CD14-positive monocyte (primary cell): ENCODE data around the gene DCLRE1B. TPM values are rescaled to one million over a fixed set of nuclear protein-coding genes. Genes with fewer than 3 reads are reported as not detected.

Source experiments
- DNase-seq, 3 donors: peaks; one replicate each; pipeline ENCODE4 v3.0.0-alpha.2; 2011 to 2022
- H2AFZ ChIP-seq: 2 replicates; pipeline ENCODE4 v1.6.0; 2012; ENCODE audit warnings: mild to moderate bottlenecking, low read depth, low read length, inconsistent platforms; ENCODE audit not compliant: insufficient read depth, poor library complexity, severe bottlenecking
- H3K27ac ChIP-seq, 2 donors: 1 replicate in 1 of 2; 2 replicates in 1 of 2; pipeline ENCODE4 v1.5.1; 2012 to 2013; ENCODE audit warnings: low read length in 2 of 2, control low read depth in 1 of 2, inconsistent platforms in 1 of 2, low read depth in 1 of 2, mild to moderate bottlenecking in 1 of 2
- H3K27me3 ChIP-seq, 2 donors: one replicate each; pipeline versions ENCODE4 v1.6.0 to v1.6.1; 2011 to 2013; ENCODE audit warnings: low read length in 2 of 2; ENCODE audit not compliant: control insufficient read depth in 2 of 2, insufficient read depth in 2 of 2
- H3K36me3 ChIP-seq, 2 donors: replicated peaks in 1 of 2; 1 replicate in 1 of 2; 2 replicates in 1 of 2; pipeline versions ENCODE4 v1.5.1 to v1.6.1; 2012 to 2013; ENCODE audit warnings: low read length in 2 of 2, control low read depth in 1 of 2, inconsistent platforms in 1 of 2, mild to moderate bottlenecking in 1 of 2; ENCODE audit not compliant: insufficient read depth in 2 of 2, control insufficient read depth in 1 of 2
- H3K4me1 ChIP-seq, 2 donors: 1 replicate in 1 of 2; 2 replicates in 1 of 2; pipeline versions ENCODE4 v1.5.1 to v1.6.1; 2012 to 2013; ENCODE audit warnings: low read length in 2 of 2, control low read depth in 1 of 2, inconsistent platforms in 1 of 2, mild to moderate bottlenecking in 1 of 2, moderate library complexity in 1 of 2; ENCODE audit not compliant: insufficient read depth in 2 of 2, control insufficient read depth in 1 of 2
- H3K4me2 ChIP-seq: replicated peaks from 2 replicates; pipeline ENCODE3; 2012; ENCODE audit warnings: low read length, moderate library complexity, mild to moderate bottlenecking; ENCODE audit not compliant: poor library complexity, severe bottlenecking; ENCODE audit errors: extremely low read depth
- H3K4me3 ChIP-seq, 3 experiments: fragments of 200-600 bp in 1 of 3; sonication (generic) in 1 of 3; replicated peaks in 1 of 3; 1 replicate in 2 of 3; 2 replicates in 1 of 3; pipeline ENCODE4 v1.5.1; 2011 to 2013; ENCODE audit warnings: low read length in 3 of 3, mild to moderate bottlenecking in 3 of 3, control low read depth in 2 of 3, low read depth in 2 of 3, inconsistent platforms in 1 of 3, moderate library complexity in 1 of 3
- H3K79me2 ChIP-seq: 2 replicates; pipeline ENCODE4 v1.6.0; 2012; ENCODE audit warnings: mild to moderate bottlenecking, control low read depth, inconsistent platforms, low read length, moderate library complexity; ENCODE audit not compliant: insufficient read depth
- H3K9ac ChIP-seq: 2 replicates; pipeline ENCODE4 v1.6.0; 2017; ENCODE audit warnings: low read length, mild to moderate bottlenecking; ENCODE audit not compliant: insufficient read depth, poor library complexity, severe bottlenecking
- H3K9me3 ChIP-seq, 2 donors: replicated peaks in 1 of 2; 1 replicate in 1 of 2; 2 replicates in 1 of 2; pipeline versions ENCODE4 v1.5.1 to v1.6.1; 2012 to 2013; ENCODE audit warnings: low read length in 2 of 2, control low read depth in 1 of 2; ENCODE audit not compliant: control insufficient read depth in 1 of 2, insufficient read depth in 1 of 2
- H4K20me1 ChIP-seq: 2 replicates; pipeline ENCODE4 v1.6.0; 2012; ENCODE audit warnings: mild to moderate bottlenecking, low read length, control low read depth, moderate library complexity; ENCODE audit not compliant: insufficient read depth
- H3K27ac Mint-ChIP-seq, 7 donors: one replicate each; pipeline ENCODE4 v1.8.0; 2020; ENCODE audit warnings: mild to moderate bottlenecking in 7 of 7, mixed read lengths in 7 of 7, moderate library complexity in 6 of 7, inconsistent platforms in 2 of 7
- H3K27me3 Mint-ChIP-seq, 3 donors: one replicate each; pipeline ENCODE4 v1.8.0; 2021 to 2022; ENCODE audit warnings: low read depth in 3 of 3, mild to moderate bottlenecking in 3 of 3, mixed read lengths in 3 of 3, moderate library complexity in 3 of 3, inconsistent platforms in 1 of 3
- H3K36me3 Mint-ChIP-seq, 2 donors: one replicate each; pipeline ENCODE4 v1.8.0; 2020; ENCODE audit warnings: mixed read lengths in 2 of 2, inconsistent platforms in 1 of 2, mild to moderate bottlenecking in 1 of 2
- H3K4me1 Mint-ChIP-seq: one replicate; pipeline ENCODE4 v1.8.0; 2020; ENCODE audit warnings: mild to moderate bottlenecking, mixed read lengths
- H3K4me3 Mint-ChIP-seq, 2 donors: one replicate each; pipeline ENCODE4 v1.8.0; 2020; ENCODE audit warnings: mild to moderate bottlenecking in 2 of 2, mixed read lengths in 2 of 2, moderate library complexity in 1 of 2
- H3K9me3 Mint-ChIP-seq, 7 donors: one replicate each; pipeline ENCODE4 v1.8.0; 2020 to 2022; ENCODE audit warnings: mixed read lengths in 7 of 7, mild to moderate bottlenecking in 6 of 7, moderate library complexity in 6 of 7, inconsistent platforms in 2 of 7
- CTCF ChIP-seq: fragments of 200-600 bp; IDR thresholded peaks from one replicate; pipeline ENCODE4 v1.8.0; 2022; ENCODE audit warnings: antibody characterized with exemption, mild to moderate bottlenecking
- WGBS: methylation state at CpG from one replicate; pipeline ENCODE4 v1.1.5; 2013; ENCODE audit warnings: missing lambda C conversion rate; ENCODE audit not compliant: insufficient coverage; 5-methylcytosine and 5-hydroxymethylcytosine counted together
- intact Hi-C, 2 donors: fragments of 100-400 bp; cut with micrococcal nuclease; formaldehyde crosslinking; loops; one replicate each; pipeline versions ENCODE4 v1.15.0 to v1.15.1; 2023
- polyA plus RNA-seq, 3 donors: library from polyadenylated mRNA; depleted of rRNA in 1 of 3; unstranded in 2 of 3; stranded (reverse) in 1 of 3; fragments of 300-500 nt in 2 of 3; fragments of >200 nt in 1 of 3; fragmentation: Illumina TruSeq in 2 of 3; gene quantifications; 1 replicate in 2 of 3; 2 replicates in 1 of 3; pipeline ENCODE4 v1.2.3, GENCODE V29; 2012 to 2021

Gene DCLRE1B
- polyA plus RNA-seq, 3 donors: 3.0 to 5.7 (median 4.5) TPM

GRCh38 chr1:113945329-113945728, 40.2 kb downstream of the DCLRE1B start:
- no CpG with 5 or more reads among the region's 1 CpG for WGBS
- H3K9me3 ChIP-seq: no peaks in the 10 kb centered on the region

DNA sequence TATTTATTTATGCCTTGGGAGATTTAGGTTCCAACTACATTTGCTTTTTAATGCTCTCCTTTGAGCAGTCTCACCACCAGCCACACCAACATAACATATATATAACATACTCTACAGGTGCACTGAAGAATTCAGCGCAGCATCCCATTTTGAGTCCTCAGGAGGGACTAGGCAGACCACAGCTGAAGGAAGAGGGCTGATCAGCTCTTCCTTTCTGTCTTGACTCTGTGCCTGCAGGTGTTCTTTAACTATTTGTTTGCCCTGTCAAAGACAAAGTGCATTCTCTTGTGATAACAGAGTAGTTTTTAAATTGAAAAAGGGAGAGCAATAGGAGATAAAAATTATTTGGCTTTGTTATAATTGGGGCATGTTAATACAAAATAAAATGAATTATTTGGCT, 41.0 kb downstream of the DCLRE1B start:
- no peak for TF ChIP-seq CTCF
- 20% methylated on average over 1 of the region's 1 CpG for WGBS
- Mint-ChIP-seq H3K27me3 (peaks cover 0 to 1% (median 0%) of the 10 kb centered on the region in 3 donors), H3K4me3 (no peak overlapping the region), H3K9me3 (no peaks in the 10 kb centered on the region), H3K36me3 (peaks cover 23 to 54% of the 10 kb centered on the region in 2 donors), H3K27ac (peak overlapping the region in 5 of 7 donors; percentile 23 to 79 (median 59)), H3K4me1 (peaks cover 60% of the 10 kb centered on the region)
- Histone ChIP-seq H3K27ac (peak overlapping the region in 1 of 2 donors; percentile 69), H3K79me2 (peaks cover 100% of the 10 kb centered on the region), H3K9me3 (no peaks in the 10 kb centered on the region), H2AFZ (no peak overlapping the region), H3K36me3 (peaks cover 7 to 30% of the 10 kb centered on the region in 2 donors), H4K20me1 (peaks cover 83% of the 10 kb centered on the region), H3K4me1 (peaks cover 48 to 62% of the 10 kb centered on the region in 2 donors), H3K27me3 (no peaks in the 10 kb centered on the region), H3K4me3 (no peak overlapping the region), H3K4me2 (no peak overlapping the region), H3K9ac (no peak overlapping the region)
- DNase-seq: no peak
- intact Hi-C loops: loop anchor here in 1 of 2 donors (2.0 kb wide), 1 partner anchor 13 kb away; no protein-coding TSS in a partner anchor

More at GRCh38 chr1:113945329-113945728, 40.2 kb downstream of the DCLRE1B start:
- no peaks in the 10 kb centered on the region for H3K9me3 Mint-ChIP-seq
- no peak overlapping the region for H3K9ac ChIP-seq
- H3K27ac ChIP-seq: peak overlapping the region in 1 of 2 donors; percentile 69
- H3K27ac Mint-ChIP-seq: peak overlapping the region in 4 of 7 donors; percentile 9 to 81 (median 56)
- peaks cover 11 to 30% of the 10 kb centered on the region in 2 donors for H3K36me3 ChIP-seq
- H3K27me3 ChIP-seq: no peaks in the 10 kb centered on the region
- TF ChIP-seq CTCF: no peak
- H3K4me2 ChIP-seq: no peak overlapping the region
- no peak for DNase-seq
- H3K4me3 ChIP-seq: no peak overlapping the region
- H3K79me2 ChIP-seq: peaks cover 100% of the 10 kb centered on the region
- H3K4me1 Mint-ChIP-seq: peaks cover 68% of the 10 kb centered on the region
- H3K4me1 ChIP-seq: peaks cover 56 to 70% of the 10 kb centered on the region in 2 donors
- no peak overlapping the region for H3K4me3 Mint-ChIP-seq
- H2AFZ ChIP-seq: no peak overlapping the region
- H3K36me3 Mint-ChIP-seq: peaks cover 31 to 57% of the 10 kb centered on the region in 2 donors
- peaks cover 0 to 1% (median 0%) of the 10 kb centered on the region in 3 donors for H3K27me3 Mint-ChIP-seq
- H4K20me1 ChIP-seq: peaks cover 83% of the 10 kb centered on the region
- intact Hi-C loops: no loop called here
